ENCODE data around the gene PACSIN3. TPM values are rescaled to one million over a fixed set of nuclear protein-coding genes. Genes with fewer than 3 reads are reported as not detected.

The PACSIN3 gene
- total RNA-seq, 2 experiments from 2014 or later = 4.1 to 5.9 TPM

GRCh38 chr11:47177229-47177845 lies 8.9 kb downstream of the PACSIN3 start:
- ChIA-PET CTCF (interaction anchor here (1.0 to 3.5 kb wide), 6 partner anchors 10 to 233 kb away, joined by 3 to 22 read pairs (median 11); partner anchors contain the start of genes DDB2 and PACSIN3), POLR2A (interaction anchor here (0.6 to 1.5 kb wide), 4 partner anchors 9 to 664 kb away, joined by 4 to 6 read pairs (median 6); partner anchors contain the start of gene DDB2)
- peaks cover 34% of the 10 kb centered on the region for H3K4me1 Mint-ChIP-seq
- ATAC-seq (peak; percentile 69), DNase-seq (peak; percentile 85)
- peak overlapping the region; percentile 96 for H3K4me3 Mint-ChIP-seq
- H3K27ac Mint-ChIP-seq = peak overlapping the region; percentile 98
- no peaks in the 10 kb centered on the region for H3K9me3 Mint-ChIP-seq (ENCODE audit: low read depth)
- peaks cover 8% of the 10 kb centered on the region for H3K36me3 Mint-ChIP-seq (ENCODE audit: low read depth)
- no peaks in the 10 kb centered on the region for H3K27me3 Mint-ChIP-seq
- intact Hi-C loops (cut with DNase I, micrococcal nuclease) = loop anchor here (1.0 to 5.0 kb wide), 17 partner anchors 9 to 1260 kb away; partner anchors contain the start of genes ACP2 (in 2 of the 2), ARHGAP1 (in 2 of the 2), DDB2 (in 2 of the 2) and SLC39A13 (in 2 of the 2)

- POLR2A ChIA-PET = interaction anchor here (1.0 to 1.5 kb wide), 2 partner anchors 8 to 38 kb away, joined by 4 to 6 read pairs; partner anchors contain the start of gene DDB2
- intact Hi-C loops (cut with DNase I, micrococcal nuclease) = loop anchor here (1.0 to 5.0 kb wide), 21 partner anchors 10 to 1259 kb away; partner anchors contain the start of genes ACP2 (in 2 of the 2), ARHGAP1 (in 2 of the 2), DDB2 (in 2 of the 2) and FNBP4 (in 2 of the 2)
- CTCF ChIA-PET = interaction anchor here (0.6 to 3.5 kb wide), 4 partner anchors 11 to 234 kb away, joined by 3 to 19 read pairs (median 4); partner anchors contain the start of gene PACSIN3
- Mint-ChIP-seq H3K4me1 (peaks cover 34% of the 10 kb centered on the region), H3K27ac (peak within 1 kb of the TSS; percentile 98), H3K27me3 (no peaks in the 10 kb centered on the region), H3K36me3 (ENCODE audit: low read depth) (peaks cover 8% of the 10 kb centered on the region), H3K4me3 (peak within 1 kb of the TSS; percentile 96), H3K9me3 (ENCODE audit: low read depth) (no peaks in the 10 kb centered on the region)
- DNase-seq (peak; percentile 98), ATAC-seq (peak; percentile 95)
Measured at GRCh38 chr11:47176328-47177228, 9.7 kb downstream of the PACSIN3 start, which contains the start of gene ARFGAP2. TSS of gene ARFGAP2 (minus strand) at chr11:47176879. CDS start at chr11:47176853, 26 bp downstream.

GRCh38 chr11:47175746-47176327 lies 10.4 kb downstream of the PACSIN3 start:
- H3K27ac Mint-ChIP-seq = peak overlapping the region; percentile 97
- DNase-seq (no peak), ATAC-seq (no peak)
- H3K9me3 Mint-ChIP-seq (ENCODE audit: low read depth) = no peaks in the 10 kb centered on the region
- H3K36me3 Mint-ChIP-seq (ENCODE audit: low read depth) = peaks cover 11% of the 10 kb centered on the region
- H3K27me3 Mint-ChIP-seq = no peaks in the 10 kb centered on the region
- ChIA-PET POLR2A (interaction anchor here (0.7 to 1.1 kb wide), 2 partner anchors 11 to 73 kb away, joined by 4 read pairs; partner anchors contain the start of gene ACP2), CTCF (interaction anchor here (0.6 to 1.0 kb wide), 3 partner anchors 23 to 235 kb away, joined by 3 to 5 read pairs (median 4); no protein-coding TSS in a partner anchor)
- intact Hi-C loops (cut with DNase I, micrococcal nuclease) = loop anchor here (1.0 to 5.0 kb wide), 11 partner anchors 73 to 1259 kb away; partner anchors contain the start of genes FNBP4 (in 2 of the 2), ACP2 (in 1 of the 2), ARHGAP1 (in 1 of the 2) and CELF1 (in 1 of the 2)
- peaks cover 34% of the 10 kb centered on the region for H3K4me1 Mint-ChIP-seq
- peak overlapping the region; percentile 96 for H3K4me3 Mint-ChIP-seq

- intact Hi-C loops (cut with DNase I, micrococcal nuclease) = no loop called here
- ATAC-seq (no peak), DNase-seq (no peak)
- Mint-ChIP-seq H3K36me3 (ENCODE audit: low read depth) (peaks cover 17% of the 10 kb centered on the region), H3K27me3 (no peaks in the 10 kb centered on the region), H3K4me1 (peaks cover 34% of the 10 kb centered on the region), H3K9me3 (ENCODE audit: low read depth) (no peaks in the 10 kb centered on the region), H3K27ac (no peak overlapping the region), H3K4me3 (no peak overlapping the region)
- ChIA-PET POLR2A (interaction anchor here (0.6 to 1.7 kb wide), 2 partner anchors 42 to 238 kb away, joined by 3 to 7 read pairs; partner anchors contain the start of gene DDB2), CTCF (interaction anchor here (1.8 to 2.0 kb wide), 2 partner anchors 11 to 20 kb away, joined by 6 to 7 read pairs; no protein-coding TSS in a partner anchor)
Measured at GRCh38 chr11:47172740-47173336, 13.4 kb downstream of the PACSIN3 start.

GRCh38 chr11:47171856-47172255 lies 14.4 kb downstream of the PACSIN3 start:
- peaks cover 19% of the 10 kb centered on the region for H3K36me3 Mint-ChIP-seq (ENCODE audit: low read depth)
- peak overlapping the region; percentile 42 for H3K27ac Mint-ChIP-seq
- ChIA-PET POLR2A (interaction anchor here (0.6 to 1.7 kb wide), 2 partner anchors 43 to 97 kb away, joined by 3 to 7 read pairs; partner anchors contain the start of gene DDB2), CTCF (interaction anchor here (0.5 to 2.0 kb wide), 4 partner anchors 10 to 73 kb away, joined by 3 to 7 read pairs (median 4); partner anchors contain the start of gene PACSIN3)
- no peak overlapping the region for H3K4me3 Mint-ChIP-seq
- ATAC-seq = no peak
- no peaks in the 10 kb centered on the region for H3K9me3 Mint-ChIP-seq (ENCODE audit: low read depth)
- H3K27me3 Mint-ChIP-seq = no peaks in the 10 kb centered on the region
- intact Hi-C loops (cut with DNase I, micrococcal nuclease) = no loop called here
- peaks cover 29% of the 10 kb centered on the region for H3K4me1 Mint-ChIP-seq
- DNase-seq = no peak

- Mint-ChIP-seq H3K27ac (peak overlapping the region; percentile 42), H3K4me1 (peaks cover 29% of the 10 kb centered on the region), H3K4me3 (no peak overlapping the region), H3K9me3 (ENCODE audit: low read depth) (no peaks in the 10 kb centered on the region), H3K27me3 (no peaks in the 10 kb centered on the region), H3K36me3 (ENCODE audit: low read depth) (peaks cover 18% of the 10 kb centered on the region)
- intact Hi-C loops (cut with DNase I, micrococcal nuclease) = no loop called here
- DNase-seq (no peak), ATAC-seq (no peak)
- ChIA-PET POLR2A (interaction anchor here (0.6 kb wide), 1 partner anchor 98 kb away, joined by 3 read pairs; no protein-coding TSS in a partner anchor), CTCF (interaction anchor here (0.5 to 2.0 kb wide), 5 partner anchors 9 to 73 kb away, joined by 3 to 7 read pairs (median 3); partner anchors contain the start of gene PACSIN3)
Measured at GRCh38 chr11:47171061-47171838, 15.0 kb downstream of the PACSIN3 start.

- no peaks in the 10 kb centered on the region for H3K27me3 Mint-ChIP-seq
- ChIA-PET CTCF (interaction anchor here (1.2 kb wide), 1 partner anchor 13 kb away, joined by 3 read pairs; no protein-coding TSS in a partner anchor), POLR2A (interaction anchor here (0.6 kb wide), 1 partner anchor 305 kb away, joined by 4 read pairs; no protein-coding TSS in a partner anchor)
- H3K9me3 Mint-ChIP-seq (ENCODE audit: low read depth) = no peaks in the 10 kb centered on the region
- H3K27ac Mint-ChIP-seq = no peak overlapping the region
- ATAC-seq = no peak
- peaks cover 3% of the 10 kb centered on the region for H3K4me1 Mint-ChIP-seq
- no peak for DNase-seq
- intact Hi-C loops (cut with DNase I, micrococcal nuclease) = no loop called here
- H3K36me3 Mint-ChIP-seq (ENCODE audit: low read depth) = peaks cover 13% of the 10 kb centered on the region
- H3K4me3 Mint-ChIP-seq = no peak overlapping the region
Measured at GRCh38 chr11:47166368-47166767, 19.9 kb downstream of the PACSIN3 start.

GRCh38 chr11:47165253-47165840 lies 20.9 kb downstream of the PACSIN3 start:
- ATAC-seq (no peak), DNase-seq (no peak)
- POLR2A ChIA-PET = no interaction called here
- Mint-ChIP-seq H3K36me3 (ENCODE audit: low read depth) (peaks cover 8% of the 10 kb centered on the region), H3K4me3 (no peak overlapping the region), H3K4me1 (no peaks in the 10 kb centered on the region), H3K27ac (no peak overlapping the region), H3K27me3 (no peaks in the 10 kb centered on the region), H3K9me3 (ENCODE audit: low read depth) (no peaks in the 10 kb centered on the region)
- CTCF ChIA-PET = interaction anchor here (0.6 to 1.2 kb wide), 3 partner anchors 10 to 41 kb away, joined by 3 read pairs; no protein-coding TSS in a partner anchor
- intact Hi-C loops (cut with DNase I, micrococcal nuclease) = no loop called here

GRCh38 chr11:47164321-47164720 lies 21.9 kb downstream of the PACSIN3 start:
- ChIA-PET POLR2A (interaction anchor here (0.5 to 0.8 kb wide), 2 partner anchors 8 to 94 kb away, joined by 3 read pairs; no protein-coding TSS in a partner anchor), CTCF (interaction anchor here (1.2 kb wide), 1 partner anchor 9 kb away, joined by 3 read pairs; no protein-coding TSS in a partner anchor)
- no peaks in the 10 kb centered on the region for H3K27me3 Mint-ChIP-seq
- intact Hi-C loops (cut with DNase I, micrococcal nuclease) = no loop called here
- H3K36me3 Mint-ChIP-seq (ENCODE audit: low read depth) = peaks cover 8% of the 10 kb centered on the region
- H3K27ac Mint-ChIP-seq = no peak overlapping the region
- no peak overlapping the region for H3K4me3 Mint-ChIP-seq
- no peaks in the 10 kb centered on the region for H3K9me3 Mint-ChIP-seq (ENCODE audit: low read depth)
- no peaks in the 10 kb centered on the region for H3K4me1 Mint-ChIP-seq
- no peak for ATAC-seq
- DNase-seq = no peak
